AG04449 (cell line): ENCODE measurements around the gene HEATR5A.

ENCODE experiments used
- CTCF ChIA-PET: fragments of 350-600 bp; formaldehyde crosslinking; extraction: SDS; loops from one replicate; lab custom pipeline; 2021; ENCODE audit warnings: antibody characterized with exemption; lab: Yijun Ruan, JAX
- POLR2A ChIA-PET: fragments of 400-600, 350-600 bp; formaldehyde crosslinking; extraction: SDS; loops from one replicate; lab custom pipeline; 2020; ENCODE audit warnings: antibody characterized with exemption, inconsistent platforms; lab: Yijun Ruan, JAX
- DNase-seq: peaks from one replicate; pipeline ENCODE4 v3.0.0-alpha.2; 2010; ENCODE audit warnings: low read depth, low spot score
- H3K4me3 ChIP-seq: 2 replicates; pipeline ENCODE4 v1.5.1; 2011; ENCODE audit warnings: low read depth, mild to moderate bottlenecking, control low read depth, low read length
- CTCF ChIP-seq: IDR thresholded peaks from one replicate; pipeline ENCODE4 v1.5.1; 2011; ENCODE audit warnings: mild to moderate bottlenecking, moderate library complexity, low read length, control low read depth, inconsistent platforms; ENCODE audit not compliant: insufficient read depth; ENCODE audit errors: missing control alignments

The HEATR5A gene

GRCh38 chr14:31401369-31401932 lies 18.9 kb downstream of the HEATR5A start:
- ChIA-PET POLR2A (interaction anchor here (1.7 kb wide), 1 partner anchor 19 kb away, joined by 5 read pairs; the partner anchor contains the start of gene HEATR5A), CTCF (interaction anchor here (1.1 kb wide), 1 partner anchor 49 kb away, joined by 3 read pairs; no protein-coding TSS in a partner anchor)
- no peak for TF ChIP-seq CTCF

GRCh38 chr14:31400031-31400638 lies 20.2 kb downstream of the HEATR5A start:
- H3K4me3 ChIP-seq = no peak overlapping the region
- ChIA-PET CTCF (interaction anchor here (1.0 to 1.1 kb wide), 2 partner anchors 9 to 50 kb away, joined by 3 read pairs; no protein-coding TSS in a partner anchor), POLR2A (no interaction called here)
- no peak for DNase-seq
- TF ChIP-seq CTCF = no peak

More at GRCh38 chr14:31401369-31401932, 18.9 kb downstream of the HEATR5A start:
- no peak for DNase-seq
- no peak overlapping the region for H3K4me3 ChIP-seq

GRCh38 chr14:31395572-31396205 lies 24.7 kb downstream of the HEATR5A start:
- no peak for TF ChIP-seq CTCF
- DNase-seq = no peak
- H3K4me3 ChIP-seq = no peak overlapping the region
- ChIA-PET POLR2A (interaction anchor here (1.0 kb wide), 1 partner anchor 25 kb away, joined by 3 read pairs; the partner anchor contains the start of gene HEATR5A), CTCF (interaction anchor here (1.5 to 2.5 kb wide), 3 partner anchors 8 to 54 kb away, joined by 3 to 7 read pairs (median 6); no protein-coding TSS in a partner anchor)

GRCh38 chr14:31395119-31395518 lies 25.2 kb downstream of the HEATR5A start:
- no peak for DNase-seq
- no peak for TF ChIP-seq CTCF
- no peak overlapping the region for H3K4me3 ChIP-seq
- CTCF ChIA-PET = interaction anchor here (1.5 to 2.5 kb wide), 2 partner anchors 15 to 55 kb away, joined by 3 to 7 read pairs; no protein-coding TSS in a partner anchor
- POLR2A ChIA-PET = no interaction called here

GRCh38 chr14:31391977-31392503 lies 28.3 kb downstream of the HEATR5A start:
- ChIA-PET CTCF (no interaction called here), POLR2A (no interaction called here)
- TF ChIP-seq CTCF = no peak
- DNase-seq = no peak
- no peak overlapping the region for H3K4me3 ChIP-seq

- DNase-seq = no peak
- ChIA-PET POLR2A (no interaction called here), CTCF (interaction anchor here (0.9 to 1.0 kb wide), 2 partner anchors 15 to 58 kb away, joined by 3 to 6 read pairs; no protein-coding TSS in a partner anchor)
- TF ChIP-seq CTCF = no peak
- H3K4me3 ChIP-seq = no peak overlapping the region
Observed at GRCh38 chr14:31391473-31391872, 28.9 kb downstream of the HEATR5A start.
